Measurements from ENCODE around the gene BCL11B.

The BCL11B gene

GRCh38 chr14:99183311-99183710 lies 88.7 kb downstream of the BCL11B start:
- no peak for DNase-seq (ENCODE audit: low read depth in 2 of 2)

DNA sequence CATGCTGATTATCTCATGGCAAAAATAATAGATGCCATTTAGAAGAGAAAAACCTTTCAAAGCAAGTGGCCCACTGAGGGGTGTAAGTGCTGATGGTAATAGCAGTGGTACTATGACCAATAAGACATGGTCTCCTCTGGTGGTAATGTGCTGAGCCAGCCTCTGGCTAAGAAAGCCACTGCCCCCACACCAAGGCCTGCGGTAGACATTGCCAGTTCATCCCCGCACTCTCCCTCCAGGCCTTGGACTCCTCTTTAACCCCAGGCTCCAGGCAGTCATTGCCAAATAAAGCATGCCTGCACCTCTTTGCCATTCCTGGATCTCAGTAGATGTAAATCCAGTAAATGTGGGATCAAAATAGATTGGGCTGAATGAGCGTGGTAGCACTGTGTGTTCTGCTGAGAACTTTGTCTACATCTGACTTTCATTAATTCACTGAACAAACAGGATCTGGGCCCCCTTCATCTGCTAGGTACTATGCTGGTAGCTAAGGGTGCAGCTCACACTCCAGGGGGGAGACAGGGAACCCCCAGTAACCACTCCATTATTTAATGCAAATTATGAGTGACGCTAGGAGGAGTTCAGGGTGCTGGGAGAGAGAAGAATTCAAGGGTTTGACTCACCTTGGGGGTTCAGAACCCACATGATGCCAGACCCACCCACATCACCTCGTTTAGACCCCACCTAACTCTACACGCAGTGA lies 89.3 kb downstream of the BCL11B start:
- no peak for DNase-seq (ENCODE audit: low read depth in 2 of 2)

DNA sequence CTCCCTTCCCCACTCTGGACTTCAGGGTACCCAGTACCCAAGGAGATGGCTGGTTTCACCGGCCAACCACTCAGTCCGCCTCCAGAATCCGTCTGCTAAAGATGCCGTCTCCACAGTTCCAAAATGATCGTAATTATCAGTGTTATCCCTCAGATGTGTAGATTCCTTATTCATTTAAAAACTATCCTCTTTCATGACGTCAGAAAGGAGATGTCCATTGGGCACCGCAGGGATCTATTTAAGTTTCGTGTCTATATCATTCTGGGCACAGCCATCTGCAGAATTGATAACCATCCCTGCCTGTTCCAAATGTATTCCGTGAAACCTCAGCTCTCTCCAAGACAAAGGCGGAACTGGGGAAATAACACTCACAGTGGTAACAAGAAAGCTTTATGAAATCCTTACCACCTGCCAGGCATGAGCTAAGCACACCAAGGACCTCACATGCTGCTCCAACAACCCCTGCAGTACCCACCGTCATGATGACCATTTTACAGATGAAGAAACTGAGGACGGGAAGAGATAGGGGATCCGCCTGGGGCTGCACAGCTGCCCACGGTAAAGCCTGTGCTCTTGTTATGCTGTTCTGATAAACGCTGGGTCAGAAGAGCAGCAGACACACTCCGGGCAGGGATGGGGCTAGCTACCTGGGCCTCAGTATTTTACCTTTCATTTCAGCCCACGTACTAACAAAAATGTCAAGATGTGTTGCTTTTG lies 90.0 kb downstream of the BCL11B start:
- DNase-seq (ENCODE audit: low read depth in 2 of 2): no peak

DNA sequence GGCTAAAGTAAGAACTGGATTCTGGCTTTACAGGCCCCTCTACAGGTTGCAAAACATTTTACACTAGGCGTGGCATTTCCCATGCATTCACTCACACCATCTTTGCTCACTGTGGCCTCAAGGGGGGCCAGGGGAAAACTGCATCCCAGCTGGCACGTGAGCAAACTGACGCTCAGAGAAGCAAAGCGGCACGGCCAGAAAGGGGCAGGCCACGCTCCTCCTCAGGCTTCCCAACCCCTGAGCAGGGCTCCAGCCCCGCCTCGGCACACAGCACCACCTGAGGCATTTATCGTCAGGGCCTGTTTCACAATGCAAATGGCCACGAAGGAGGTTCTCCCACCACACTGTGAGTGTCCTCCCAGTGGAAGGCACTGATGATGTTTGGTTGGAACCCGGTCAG lies 90.8 kb downstream of the BCL11B start:
- DNase-seq (ENCODE audit: low read depth in 2 of 2): no peak

DNA sequence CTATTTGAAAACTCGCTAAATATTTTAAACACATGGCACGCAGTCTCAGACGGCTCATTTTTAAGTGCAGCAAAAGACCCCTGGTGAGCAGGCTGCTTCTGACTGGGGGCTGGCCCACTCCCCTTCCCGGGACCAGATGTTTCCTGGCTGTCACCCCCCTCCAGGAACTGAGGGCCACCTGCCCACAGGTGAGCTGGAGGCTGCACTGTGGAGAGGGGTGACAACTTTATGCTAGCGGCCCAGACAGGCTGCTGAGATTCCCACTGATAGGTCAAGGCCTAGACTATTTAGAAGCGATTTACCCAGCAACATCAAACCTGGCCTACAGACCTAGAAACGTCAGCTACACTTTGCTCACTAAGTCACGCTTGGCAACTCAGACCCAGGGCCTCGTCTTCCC lies 92.1 kb downstream of the BCL11B start:
- DNase-seq (ENCODE audit: low read depth in 2 of 2): no peak

DNA sequence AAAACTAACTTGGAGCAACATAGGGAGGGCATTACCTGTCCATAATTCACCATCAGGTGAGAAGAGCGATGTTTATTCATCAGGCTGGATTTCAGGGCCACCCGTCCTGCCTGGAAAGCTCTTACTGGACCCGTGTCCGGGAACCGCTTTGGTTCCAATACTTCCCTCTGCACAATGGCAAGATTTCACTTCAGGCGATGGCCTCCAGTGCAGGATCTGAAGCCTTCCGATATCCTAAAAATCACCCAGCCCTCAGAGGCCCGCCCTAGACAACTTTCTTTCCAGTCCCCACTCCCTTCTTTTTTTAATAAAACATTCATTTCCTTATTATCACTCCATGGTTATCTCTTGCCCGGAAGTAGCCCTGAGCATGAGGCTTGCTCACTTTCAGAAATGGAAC lies 92.5 kb downstream of the BCL11B start:
- no peak for DNase-seq (ENCODE audit: low read depth in 2 of 2)

DNA sequence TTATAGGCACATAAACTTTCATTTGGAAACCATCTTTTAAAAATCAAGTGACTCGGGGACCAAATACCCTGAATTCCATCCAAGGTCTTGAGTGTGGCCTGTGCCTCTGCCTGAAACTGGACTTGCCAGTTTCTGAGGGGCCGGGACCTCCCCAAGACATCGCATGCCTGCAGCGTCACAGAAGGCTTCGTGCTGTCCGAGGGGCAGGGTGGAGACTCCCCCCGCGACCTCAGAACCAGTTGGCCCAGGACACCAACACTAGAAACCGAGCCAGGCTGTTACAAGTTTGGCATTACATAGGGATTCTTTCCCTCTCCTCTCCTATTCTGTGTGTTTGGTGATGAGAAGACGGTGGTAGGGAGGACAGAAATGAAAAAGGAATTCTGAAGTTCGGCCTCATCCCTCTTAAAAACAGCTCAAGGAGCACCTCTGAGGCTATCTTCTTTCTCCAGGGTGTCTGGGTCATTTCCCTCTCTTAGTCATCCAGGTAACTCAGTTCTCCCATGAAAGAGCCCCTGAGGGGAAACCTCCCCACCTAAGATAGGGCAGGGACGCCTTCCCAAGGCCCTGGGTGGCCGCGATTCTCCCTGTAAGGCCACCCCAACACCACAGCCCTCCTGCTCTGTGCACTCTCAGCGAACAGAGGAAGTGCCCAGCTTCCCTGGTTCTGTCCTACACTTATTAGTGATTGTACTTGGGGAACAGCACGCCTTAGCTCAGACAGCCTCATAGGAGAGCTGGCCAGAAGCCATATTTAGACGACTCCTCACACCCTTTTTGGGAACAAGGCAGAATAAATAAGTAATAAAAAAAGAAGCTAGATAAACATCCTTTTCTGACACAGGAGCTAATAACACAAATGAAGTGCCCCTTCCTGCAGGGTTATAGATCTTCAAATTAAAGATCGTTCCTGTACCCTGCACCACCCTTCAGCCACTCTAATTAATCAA lies 93.8 kb downstream of the BCL11B start:
- no peak for DNase-seq (ENCODE audit: low read depth in 2 of 2)

DNA sequence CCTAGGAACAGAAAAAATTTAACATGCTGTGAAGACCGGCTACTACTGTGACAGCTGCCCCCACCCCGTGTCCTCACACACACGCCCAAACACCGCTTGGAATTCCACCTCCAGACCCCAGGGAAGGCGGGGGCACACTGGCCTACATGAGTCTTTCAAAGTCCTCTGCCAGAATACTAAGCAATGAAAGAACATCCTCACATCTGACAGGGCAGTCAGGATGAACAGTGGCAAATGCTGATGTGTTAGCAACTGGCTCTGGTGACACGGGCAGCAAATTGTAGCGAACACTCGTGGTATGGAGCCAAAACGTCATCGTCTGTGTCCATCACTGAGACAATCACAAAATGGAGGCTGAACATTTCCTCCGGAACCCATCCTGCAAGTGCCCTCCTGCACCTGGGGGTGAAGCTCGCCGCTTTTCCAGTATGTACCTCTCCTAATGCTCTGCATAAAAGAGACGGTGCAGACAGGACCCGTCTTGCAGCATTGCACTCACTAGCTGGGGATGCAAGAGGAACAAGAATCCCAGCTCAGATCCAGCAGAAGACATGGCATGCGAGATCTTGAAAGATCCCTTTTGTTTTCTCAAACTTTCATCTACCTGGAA lies 94.8 kb downstream of the BCL11B start:
- DNase-seq (ENCODE audit: low read depth in 2 of 2): no peak

DNA sequence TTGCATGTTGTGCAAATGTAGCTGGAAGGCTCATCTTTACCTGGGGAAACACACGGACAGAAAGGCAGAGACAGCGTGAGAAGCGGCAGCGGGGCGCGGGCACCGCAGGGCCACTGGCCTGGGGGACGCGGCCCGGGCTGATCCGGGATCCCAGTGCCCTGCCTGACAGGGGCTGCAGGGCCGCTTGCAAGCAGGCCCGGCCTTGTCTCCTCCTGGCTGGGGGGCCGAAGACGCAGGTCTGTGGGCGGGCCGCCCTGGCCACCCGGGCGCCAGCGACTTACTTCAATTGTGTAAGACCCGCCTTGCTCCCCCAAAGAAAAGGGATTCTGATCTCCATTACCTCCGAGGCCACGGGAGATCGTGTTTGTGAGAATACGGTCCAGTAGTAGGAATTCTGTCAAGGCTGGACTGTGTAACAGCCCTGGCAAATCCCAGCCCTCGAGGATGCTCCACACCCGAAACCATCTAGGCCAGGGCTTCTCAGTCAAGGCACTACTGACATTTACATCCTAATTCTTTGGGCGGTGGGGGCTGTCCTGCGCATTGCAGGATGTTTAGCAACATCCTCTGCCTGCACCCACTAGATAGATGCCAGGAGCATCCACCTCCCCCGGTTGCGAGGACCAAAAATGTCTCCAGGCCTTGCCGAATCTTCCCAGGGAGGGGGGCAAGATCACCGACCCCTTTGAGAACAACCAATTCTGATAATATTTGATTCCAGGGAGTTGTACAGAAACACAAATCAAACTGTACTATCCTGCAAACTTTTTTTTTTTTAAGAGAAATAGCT lies 95.6 kb downstream of the BCL11B start:
- DNase-seq (ENCODE audit: low read depth in 2 of 2): no peak

GRCh38 chr14:99175331-99176155 lies 96.5 kb downstream of the BCL11B start:
- DNase-seq (ENCODE audit: low read depth in 2 of 2): no peak

- no peak for DNase-seq (ENCODE audit: low read depth in 2 of 2)
These were observed 97.2 kb downstream of the BCL11B start for GRCh38 chr14:99174770-99175319.

- no peak for DNase-seq (ENCODE audit: low read depth in 2 of 2)
These were observed 97.8 kb downstream of the BCL11B start for GRCh38 chr14:99174081-99174769.

GRCh38 chr14:99173506-99173905 lies 98.5 kb downstream of the BCL11B start:
- no peak for DNase-seq (ENCODE audit: low read depth in 2 of 2)

DNA sequence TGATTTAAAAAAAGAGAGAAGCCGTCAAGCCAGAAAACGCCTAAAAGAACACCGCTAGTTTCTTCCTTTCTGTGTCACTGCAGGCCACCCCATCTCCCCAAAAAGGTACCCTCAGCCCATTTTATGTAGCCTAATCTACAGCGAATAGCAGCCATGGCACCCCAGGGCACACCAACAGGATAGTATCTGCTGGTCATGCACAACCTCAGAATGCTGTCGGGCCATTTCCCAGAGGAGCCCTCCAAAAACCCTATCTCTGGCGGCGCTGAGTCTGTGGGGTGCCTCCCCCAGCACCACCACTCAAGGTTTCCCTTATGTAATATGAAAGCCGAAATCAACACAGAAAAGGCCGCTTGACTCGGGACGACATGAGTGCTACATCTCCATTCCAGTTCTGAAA lies 98.9 kb downstream of the BCL11B start:
- no peak for DNase-seq (ENCODE audit: low read depth in 2 of 2)

DNA sequence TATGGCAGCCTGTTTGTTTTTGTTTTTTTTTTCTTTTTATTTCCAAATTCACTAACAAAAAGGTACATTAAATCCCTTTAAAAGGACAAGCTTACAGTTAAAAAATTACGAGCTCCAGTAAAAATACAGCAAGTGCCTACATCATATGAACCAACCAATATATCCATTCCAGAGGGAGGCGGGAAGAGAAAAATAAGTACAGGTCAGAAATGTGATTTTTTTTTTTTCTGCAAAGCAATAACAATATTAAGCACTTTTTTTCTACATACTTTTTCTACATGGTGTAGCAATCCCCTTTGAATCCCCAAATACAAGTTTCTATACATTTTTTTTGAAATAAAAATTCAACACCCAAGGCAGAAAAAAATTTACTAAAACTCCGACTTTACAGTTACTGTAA lies 100.6 kb downstream of the BCL11B start:
- DNase-seq (ENCODE audit: low read depth in 2 of 2): no peak

GRCh38 chr14:99169776-99170356 lies 102.1 kb downstream of the BCL11B start:
- DNase-seq (ENCODE audit: low read depth in 2 of 2): no peak

- no peak for DNase-seq (ENCODE audit: low read depth in 2 of 2)
These were observed 103.7 kb downstream of the BCL11B start for GRCh38 chr14:99168330-99168729.

GRCh38 chr14:99166506-99166905 lies 105.5 kb downstream of the BCL11B start:
- no peak for DNase-seq (ENCODE audit: low read depth in 2 of 2)

GRCh38 chr14:99164712-99165111 lies 107.3 kb downstream of the BCL11B start:
- no peak for DNase-seq (ENCODE audit: low read depth in 2 of 2)
